Lung (tissue), 12 donors: ENCODE results near the gene RAB11FIP3. TPM values are rescaled to one million over a fixed set of nuclear protein-coding genes. Genes with fewer than 3 reads are reported as not detected.
"Not testable (repeated sequence)": the region's sequence is repeated elsewhere in the genome, so short reads cannot be mapped to it uniquely, and the experiment has no call there.

ENCODE experiments used
- ATAC-seq: fragments of 200-7000 bp; cut with Tn5 transposase; one replicate; pipeline ENCODE4 v1.9.1; 2020; ENCODE audit warnings: moderate number of reproducible peaks; ENCODE audit not compliant: insufficient read depth, low FRiP score
- DNase-seq, 3 donors: peaks; one replicate each; pipeline ENCODE4 v3.0.0-alpha.2; 2013 to 2017
- H3K27ac ChIP-seq, 2 donors: one replicate each; pipeline ENCODE4 v1.5.1; 2013; ENCODE audit warnings: mild to moderate bottlenecking in 2 of 2, moderate library complexity in 2 of 2, control low read depth in 1 of 2, inconsistent platforms in 1 of 2, low read depth in 1 of 2, low read length in 1 of 2
- H3K27me3 ChIP-seq, 3 donors: one replicate each; pipeline ENCODE4 v1.5.1; 2013; ENCODE audit warnings: low read length in 2 of 3; ENCODE audit not compliant: control insufficient read depth in 3 of 3, insufficient read depth in 3 of 3
- H3K36me3 ChIP-seq, 4 donors: one replicate each; pipeline ENCODE4 v1.5.1; 2013; ENCODE audit warnings: low read length in 4 of 4, mild to moderate bottlenecking in 1 of 4, moderate library complexity in 1 of 4; ENCODE audit not compliant: control insufficient read depth in 4 of 4, insufficient read depth in 4 of 4
- H3K4me1 ChIP-seq, 5 donors: one replicate each; pipeline ENCODE4 v1.5.1; 2013; ENCODE audit warnings: low read length in 5 of 5, mild to moderate bottlenecking in 2 of 5, moderate library complexity in 1 of 5; ENCODE audit not compliant: control insufficient read depth in 5 of 5, insufficient read depth in 5 of 5
- H3K4me3 ChIP-seq: one replicate; pipeline ENCODE4 v1.5.1; 2013; ENCODE audit warnings: mild to moderate bottlenecking, control low read depth, moderate library complexity
- H3K9ac ChIP-seq, 2 donors: one replicate each; pipeline ENCODE4 v1.5.1; 2013; ENCODE audit warnings: low read length in 2 of 2, control low read depth in 1 of 2; ENCODE audit not compliant: insufficient read depth in 1 of 2
- H3K9me3 ChIP-seq, 4 donors: one replicate each; pipeline ENCODE4 v1.5.1; 2013; ENCODE audit warnings: low read length in 3 of 4, mild to moderate bottlenecking in 1 of 4, moderate library complexity in 1 of 4; ENCODE audit not compliant: control insufficient read depth in 4 of 4, insufficient read depth in 3 of 4
- CTCF ChIP-seq: IDR thresholded peaks from 2 replicates; pipeline ENCODE4 v1.5.1; 2012; ENCODE audit warnings: mild to moderate bottlenecking; ENCODE audit errors: control extremely low read depth, extremely low read depth
- WGBS, 2 donors: extraction: QIAGEN DNeasy Blood & Tissue Kit; methylation state at CpG; one replicate each; pipeline ENCODE4 v1.1.7; 2013; 5-methylcytosine and 5-hydroxymethylcytosine counted together
- polyA plus RNA-seq, 2 donors: library from polyadenylated mRNA; stranded (reverse); fragments of 200-250 nt; gene quantifications; one replicate each; pipeline ENCODE4 v1.2.1, GENCODE V29; 2013
- total RNA-seq, 2 donors: library from RNA; depleted of rRNA in 1 of 2; stranded (reverse); fragments of >200 nt in 1 of 2; gene quantifications; one replicate each; pipeline ENCODE4 v1.2.1, GENCODE V29; 2014 to 2021
- donor health status: control.
- donor health status: control.
- donor health status: Bipolar disorder and iron deficiency.
- donor health status: healthy.
- donor health status: DM: yes; HTN: yes; CAD: no.

Gene RAB11FIP3
- total and polyA plus RNA-seq, 4 donors: 20.7 to 38.3 (median 21.5) TPM

- H3K9me3 ChIP-seq: peaks cover 0 to 2% (median 0%) of the 10 kb centered on the region in 4 donors
- DNase-seq: no peak
Measured at GRCh38 chr16:505479-506245, 80.2 kb downstream of the RAB11FIP3 start.

GRCh38 chr16:506246-506546 is 80.7 kb downstream of the RAB11FIP3 start:
- ATAC-seq (no peak), DNase-seq (no peak)
- Histone ChIP-seq H3K4me1 (no peaks in the 10 kb centered on the region), H3K4me3 (no peak overlapping the region), H3K27me3 (no peaks in the 10 kb centered on the region), H3K36me3 (peaks cover 0 to 25% (median 3%) of the 10 kb centered on the region in 4 donors), H3K9ac (no peak overlapping the region), H3K9me3 (peaks cover 0 to 2% (median 0%) of the 10 kb centered on the region in 4 donors), H3K27ac (no peak overlapping the region)
- 96 to 98% methylated on average over 7 of the region's 7 CpGs for WGBS, 2 donors
- TF ChIP-seq CTCF: no peak

More at GRCh38 chr16:505479-506245, 80.2 kb downstream of the RAB11FIP3 start:
- no peak overlapping the region for H3K4me3 ChIP-seq
- H3K9ac ChIP-seq: no peak overlapping the region
- H3K36me3 ChIP-seq: peaks cover 0 to 25% (median 3%) of the 10 kb centered on the region in 4 donors
- WGBS, 2 donors: 92 to 94% methylated on average over 33 of the region's 33 CpGs
- no peaks in the 10 kb centered on the region for H3K4me1 ChIP-seq
- H3K27me3 ChIP-seq: no peaks in the 10 kb centered on the region
- no peak overlapping the region for H3K27ac ChIP-seq
- ATAC-seq: no peak
- no peak for TF ChIP-seq CTCF

GRCh38 chr16:507527-507926 is 82.1 kb downstream of the RAB11FIP3 start:
- not testable (repeated sequence) for H3K9me3 ChIP-seq, H3K4me3 ChIP-seq, H3K27ac ChIP-seq, ATAC-seq, H3K9ac ChIP-seq, H3K27me3 ChIP-seq, DNase-seq, H3K4me1 ChIP-seq
- peaks cover 0 to 22% (median under 1%) of the 10 kb centered on the region in 4 donors for H3K36me3 ChIP-seq
- 89 to 91% methylated on average over 14 of the region's 14 CpGs for WGBS, 2 donors

- DNase-seq (no peak), ATAC-seq (no peak)
- Histone ChIP-seq H3K9me3 (peaks cover 0 to 2% (median 0%) of the 10 kb centered on the region in 4 donors), H3K9ac (no peak overlapping the region), H3K27ac (no peak overlapping the region), H3K4me1 (no peaks in the 10 kb centered on the region), H3K4me3 (no peak overlapping the region), H3K36me3 (peaks cover 0 to 20% (median 0%) of the 10 kb centered on the region in 4 donors), H3K27me3 (no peaks in the 10 kb centered on the region)
- WGBS, 2 donors: 85 to 91% methylated on average over 6 of the region's 6 CpGs
- TF ChIP-seq CTCF: no peak
Measured at GRCh38 chr16:507996-508395, 82.5 kb downstream of the RAB11FIP3 start.
